OCI-LY3 (cell line): ENCODE results near the gene HDDC2.

ENCODE experiments used
- H2AFZ ChIP-seq: fragments of 200-600, 300-600 bp; shearing (Covaris generic); 2 replicates; pipeline ENCODE4 v1.6.0; 2014; ENCODE audit warnings: antibody characterized with exemption, low read depth, low read length
- H3K27ac ChIP-seq: fragments of 200-600, 300-600 bp; sonication (generic); 2 replicates; pipeline ENCODE4 v1.5.1; 2014; ENCODE audit warnings: mild to moderate bottlenecking, low read length, moderate library complexity, mixed read lengths
- H3K27me3 ChIP-seq: fragments of 200-600, 300-600 bp; sonication (generic); 2 replicates; pipeline ENCODE4 v1.6.1; 2014; ENCODE audit warnings: low read depth, low read length, mixed read lengths
- H3K36me3 ChIP-seq: fragments of 200-600, 300-600 bp; sonication (generic); replicated peaks from 2 replicates; pipeline ENCODE3; 2014; ENCODE audit warnings: low read depth, low read length, mixed read lengths
- H3K4me1 ChIP-seq: fragments of 300-600, 200-600 bp; sonication (generic); 2 replicates; pipeline ENCODE4 v1.6.1; 2014; ENCODE audit warnings: low read length, mixed read lengths
- H3K4me2 ChIP-seq: fragments of 200-600, 300-600 bp; sonication (generic); 2 replicates; pipeline ENCODE4 v1.6.1; 2014; ENCODE audit warnings: low read length, mixed read lengths
- H3K4me3 ChIP-seq: fragments of 300-600, 200-600 bp; sonication (generic); 2 replicates; pipeline ENCODE4 v1.5.1; 2014; ENCODE audit warnings: antibody characterized with exemption, mild to moderate bottlenecking, low read length, moderate library complexity
- H3K79me2 ChIP-seq: fragments of 300-600, 200-600 bp; shearing (Covaris generic); 2 replicates; pipeline ENCODE4 v1.6.1; 2014; ENCODE audit warnings: mild to moderate bottlenecking, low read length, mixed read lengths
- H3K9ac ChIP-seq: fragments of 300-600, 200-600 bp; shearing (Covaris generic); 2 replicates; pipeline ENCODE4 v1.6.0; 2014; ENCODE audit warnings: mild to moderate bottlenecking, low read length, moderate library complexity
- H3K9me3 ChIP-seq: fragments of 200-600, 300-600 bp; shearing (Covaris generic); 2 replicates; pipeline ENCODE4 v1.6.1; 2014; ENCODE audit warnings: low read length, mixed read lengths; ENCODE audit not compliant: insufficient read depth
- H4K20me1 ChIP-seq: fragments of 200-600, 300-600 bp; sonication (generic); 2 replicates; pipeline ENCODE4 v1.6.1; 2016; ENCODE audit warnings: low read length, mixed read lengths; ENCODE audit not compliant: insufficient read depth
- EZH2phosphoT487 ChIP-seq: fragments of 200-600 bp; shearing (Covaris generic); IDR thresholded peaks from 2 replicates; pipeline ENCODE4 v1.6.1; 2018; ENCODE audit warnings: antibody characterized with exemption, mixed run types, low read depth
- TF ChIP-seq, protein P1 (sequence below): fragments of 200-600, 300-600 bp; sonication (generic); IDR thresholded peaks from 2 replicates; pipeline ENCODE4 v1.5.1; 2014; ENCODE audit warnings: antibody characterized with exemption, low read length, low read depth

The HDDC2 gene

DNA sequence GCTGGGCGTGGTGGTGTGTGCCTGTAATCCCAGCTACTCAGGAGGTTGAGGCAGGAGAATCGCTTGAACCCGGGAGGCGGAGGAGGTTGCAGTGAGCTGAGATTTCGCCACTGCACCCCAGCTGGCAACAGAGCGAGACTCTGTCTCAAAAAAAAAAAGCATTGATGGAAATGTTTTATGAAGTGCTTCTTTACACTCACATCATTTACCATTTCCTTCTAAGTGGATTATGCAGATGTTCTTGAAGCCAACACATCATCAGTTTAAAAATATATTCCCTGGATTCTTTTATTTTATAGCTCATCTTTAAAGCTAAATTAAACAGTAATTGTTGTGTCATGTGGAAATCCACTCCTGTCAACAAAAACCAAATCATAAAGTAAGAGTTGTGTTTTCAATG lies 35.9 kb upstream of the HDDC2 start:
- Histone ChIP-seq H3K27me3 (no peaks in the 10 kb centered on the region), H3K79me2 (no peaks in the 10 kb centered on the region), H3K9me3 (no peaks in the 10 kb centered on the region), H4K20me1 (no peaks in the 10 kb centered on the region), H2AFZ (no peak overlapping the region), H3K4me1 (no peaks in the 10 kb centered on the region), H3K4me3 (no peak overlapping the region), H3K27ac (no peak overlapping the region), H3K9ac (no peak overlapping the region), H3K4me2 (no peak overlapping the region), H3K36me3 (no peaks in the 10 kb centered on the region)
- TF ChIP-seq EZH2phosphoT487: no peak
- TF ChIP-seq, protein P1, sequence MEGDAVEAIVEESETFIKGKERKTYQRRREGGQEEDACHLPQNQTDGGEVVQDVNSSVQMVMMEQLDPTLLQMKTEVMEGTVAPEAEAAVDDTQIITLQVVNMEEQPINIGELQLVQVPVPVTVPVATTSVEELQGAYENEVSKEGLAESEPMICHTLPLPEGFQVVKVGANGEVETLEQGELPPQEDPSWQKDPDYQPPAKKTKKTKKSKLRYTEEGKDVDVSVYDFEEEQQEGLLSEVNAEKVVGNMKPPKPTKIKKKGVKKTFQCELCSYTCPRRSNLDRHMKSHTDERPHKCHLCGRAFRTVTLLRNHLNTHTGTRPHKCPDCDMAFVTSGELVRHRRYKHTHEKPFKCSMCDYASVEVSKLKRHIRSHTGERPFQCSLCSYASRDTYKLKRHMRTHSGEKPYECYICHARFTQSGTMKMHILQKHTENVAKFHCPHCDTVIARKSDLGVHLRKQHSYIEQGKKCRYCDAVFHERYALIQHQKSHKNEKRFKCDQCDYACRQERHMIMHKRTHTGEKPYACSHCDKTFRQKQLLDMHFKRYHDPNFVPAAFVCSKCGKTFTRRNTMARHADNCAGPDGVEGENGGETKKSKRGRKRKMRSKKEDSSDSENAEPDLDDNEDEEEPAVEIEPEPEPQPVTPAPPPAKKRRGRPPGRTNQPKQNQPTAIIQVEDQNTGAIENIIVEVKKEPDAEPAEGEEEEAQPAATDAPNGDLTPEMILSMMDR: no peak

DNA sequence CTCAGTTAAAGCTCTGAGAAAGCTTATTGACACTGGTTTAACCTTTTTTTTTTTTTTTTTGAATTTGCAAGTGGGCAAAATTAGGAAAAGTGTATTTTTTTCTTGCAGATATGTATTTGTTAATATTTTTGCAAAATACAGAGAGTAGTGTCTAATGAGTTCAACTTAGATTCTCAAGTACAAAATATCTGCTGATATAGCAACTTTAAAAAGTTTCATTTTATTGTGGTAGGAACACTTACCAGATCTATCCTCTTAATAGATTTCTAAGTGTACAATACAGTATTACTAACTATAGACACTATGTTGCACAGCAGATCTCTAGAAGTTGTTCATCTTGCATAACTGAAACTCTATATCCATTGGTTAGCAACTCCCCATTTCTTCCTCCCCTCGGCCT lies 30.9 kb upstream of the HDDC2 start:
- H3K27me3 ChIP-seq: 0 out of 2 replicates have a peak, but pooled peaks cover 2% of the 10 kb centered on the region
- H3K79me2 ChIP-seq: no peaks in the 10 kb centered on the region

DNA sequence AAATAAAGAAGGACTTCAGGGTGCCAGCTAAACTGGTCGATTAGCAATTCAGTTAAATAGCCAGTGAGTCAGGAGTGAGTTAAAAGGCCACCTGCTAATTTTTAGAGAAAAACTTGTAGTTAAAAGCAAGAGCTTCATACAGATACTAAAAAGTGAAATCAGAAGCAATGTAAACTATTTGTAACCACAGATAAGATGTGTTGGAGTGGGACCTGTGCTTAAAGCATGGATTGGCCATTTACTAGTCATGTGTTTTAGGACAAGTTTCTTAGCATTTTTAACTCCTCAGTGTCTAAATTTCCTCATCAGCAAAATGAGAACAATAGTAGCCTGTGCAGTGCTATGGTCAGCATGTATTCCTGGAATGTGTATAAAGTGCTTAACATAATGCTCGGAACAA lies 23.8 kb upstream of the HDDC2 start:
- TF ChIP-seq EZH2phosphoT487: no peak
- TF ChIP-seq, protein P1: no peak
- no peaks in the 10 kb centered on the region for H3K4me1 ChIP-seq
- 0 out of 2 replicates have a peak, but pooled peaks cover 2% of the 10 kb centered on the region for H3K27me3 ChIP-seq
- no peak overlapping the region for H3K4me2 ChIP-seq
- no peak overlapping the region for H3K27ac ChIP-seq
- no peaks in the 10 kb centered on the region for H3K79me2 ChIP-seq
- H4K20me1 ChIP-seq: no peaks in the 10 kb centered on the region
- H3K36me3 ChIP-seq: no peaks in the 10 kb centered on the region
- H3K9me3 ChIP-seq: no peaks in the 10 kb centered on the region
- no peak overlapping the region for H3K9ac ChIP-seq
- no peak overlapping the region for H2AFZ ChIP-seq
- H3K4me3 ChIP-seq: no peak overlapping the region

More for the DNA sequence above, 30.9 kb upstream of the HDDC2 start:
- no peaks in the 10 kb centered on the region for H3K9me3 ChIP-seq
- no peaks in the 10 kb centered on the region for H3K4me1 ChIP-seq
- no peak overlapping the region for H3K9ac ChIP-seq
- no peak overlapping the region for H3K4me2 ChIP-seq
- H3K4me3 ChIP-seq: no peak overlapping the region
- H3K36me3 ChIP-seq: no peaks in the 10 kb centered on the region
- TF ChIP-seq, protein P1: no peak
- no peak for TF ChIP-seq EZH2phosphoT487
- H3K27ac ChIP-seq: no peak overlapping the region
- no peaks in the 10 kb centered on the region for H4K20me1 ChIP-seq
- no peak overlapping the region for H2AFZ ChIP-seq

DNA sequence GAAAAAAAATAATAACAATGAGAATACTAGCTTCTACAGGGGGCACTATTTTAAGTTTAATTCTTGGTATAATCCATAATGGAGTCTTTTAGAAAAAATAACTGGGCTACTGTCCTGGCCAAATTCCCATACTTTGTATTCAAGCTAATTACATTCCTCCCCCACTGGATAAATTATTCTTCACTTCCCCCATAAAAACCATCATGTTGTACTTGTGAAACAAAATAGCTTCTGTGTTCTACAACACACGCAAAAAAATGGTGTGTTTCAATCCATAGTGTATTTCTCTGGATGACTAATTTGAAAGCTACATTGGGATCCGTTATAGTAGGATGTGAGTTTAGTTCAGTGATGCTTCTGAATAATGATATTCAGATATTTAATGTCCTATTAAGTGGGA lies 21.6 kb upstream of the HDDC2 start:
- no peaks in the 10 kb centered on the region for H3K36me3 ChIP-seq
- H3K4me1 ChIP-seq: no peaks in the 10 kb centered on the region
- no peak overlapping the region for H3K4me2 ChIP-seq
- TF ChIP-seq, protein P1: no peak
- TF ChIP-seq EZH2phosphoT487: no peak
- H4K20me1 ChIP-seq: no peaks in the 10 kb centered on the region
- H2AFZ ChIP-seq: no peak overlapping the region
- no peaks in the 10 kb centered on the region for H3K9me3 ChIP-seq
- H3K27ac ChIP-seq: no peak overlapping the region
- no peak overlapping the region for H3K4me3 ChIP-seq
- H3K79me2 ChIP-seq: no peaks in the 10 kb centered on the region
- no peaks in the 10 kb centered on the region for H3K27me3 ChIP-seq
- no peak overlapping the region for H3K9ac ChIP-seq
